IPS-18c (cell line): ENCODE results near the gene CASK.
"Not testable (repeated sequence)": the region's sequence is repeated elsewhere in the genome, so short reads cannot be mapped to it uniquely, and the experiment has no call there.

Source experiments
- H3K4me3 ChIP-seq: 2 replicates; pipeline ENCODE4 v1.7.0; 2013; ENCODE audit warnings: low read depth, mild to moderate bottlenecking, low read length, moderate library complexity; ENCODE audit not compliant: insufficient read depth
- H3K9me3 ChIP-seq: one replicate; pipeline ENCODE4 v1.6.1; 2013; ENCODE audit warnings: mild to moderate bottlenecking, low read length, moderate library complexity; ENCODE audit not compliant: control insufficient read depth, insufficient read depth

The CASK gene

DNA sequence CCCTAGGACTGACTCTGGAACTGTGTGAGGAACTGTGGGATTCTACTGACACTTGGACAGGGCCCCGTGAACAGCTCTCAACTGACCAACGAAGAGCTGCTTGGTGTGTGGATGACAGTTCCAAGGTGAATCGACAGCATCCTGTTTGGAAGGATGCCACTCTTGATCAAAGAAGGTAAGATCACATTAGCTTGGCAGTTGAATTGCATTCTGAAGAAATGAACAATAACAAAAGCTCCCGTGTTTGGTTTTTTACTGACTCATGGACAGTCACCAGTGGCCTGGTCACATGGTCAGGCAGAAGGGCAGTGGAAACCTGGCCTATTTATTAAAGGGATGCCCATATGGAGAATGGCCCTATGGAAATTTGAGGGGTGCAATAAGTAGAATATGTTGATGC is 267.7 kb downstream of the CASK start:
- peaks cover 8% of the 10 kb centered on the region for H3K9me3 ChIP-seq
- no peak overlapping the region for H3K4me3 ChIP-seq

DNA sequence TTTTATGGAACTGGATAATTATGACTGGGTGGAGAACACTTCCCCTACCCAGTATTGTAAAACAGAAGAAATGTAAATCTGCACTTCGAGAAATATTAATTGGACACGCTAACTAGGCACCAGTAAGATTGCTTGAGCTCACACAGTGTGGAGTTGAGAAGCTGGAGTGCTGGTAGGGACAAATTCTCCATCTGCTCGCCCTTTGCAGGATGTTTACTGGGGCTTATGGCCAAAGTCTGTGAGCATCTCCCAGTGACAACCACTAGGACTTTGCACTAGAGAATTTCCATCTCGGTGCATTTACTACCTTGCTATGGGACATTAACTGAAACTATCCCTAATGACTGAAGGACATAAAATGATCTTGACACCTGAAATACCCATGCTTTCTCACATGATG is 268.3 kb downstream of the CASK start:
- H3K4me3 ChIP-seq, result no peak overlapping the region
- H3K9me3 ChIP-seq, result peaks cover 8% of the 10 kb centered on the region

DNA sequence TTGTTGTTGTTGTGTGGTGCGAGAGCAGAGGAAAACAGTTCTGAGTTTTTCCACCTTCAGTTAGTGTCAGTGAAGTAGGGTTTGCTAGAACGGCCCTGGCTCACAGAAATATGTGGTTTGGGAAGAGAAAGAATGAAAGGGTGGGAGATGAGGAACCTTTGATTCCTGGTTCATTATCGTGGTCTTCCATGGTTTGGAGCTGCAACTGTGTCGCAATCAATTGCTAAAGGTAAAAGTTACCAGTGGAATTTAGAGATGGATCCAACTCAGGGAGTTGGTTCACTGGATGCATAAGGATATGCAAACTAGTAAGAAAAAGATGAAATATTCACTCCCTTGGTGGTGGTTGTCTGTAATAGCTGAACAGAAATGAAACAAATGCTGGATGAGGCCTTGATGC is 270.2 kb downstream of the CASK start:
- peaks cover 4% of the 10 kb centered on the region for H3K9me3 ChIP-seq

DNA sequence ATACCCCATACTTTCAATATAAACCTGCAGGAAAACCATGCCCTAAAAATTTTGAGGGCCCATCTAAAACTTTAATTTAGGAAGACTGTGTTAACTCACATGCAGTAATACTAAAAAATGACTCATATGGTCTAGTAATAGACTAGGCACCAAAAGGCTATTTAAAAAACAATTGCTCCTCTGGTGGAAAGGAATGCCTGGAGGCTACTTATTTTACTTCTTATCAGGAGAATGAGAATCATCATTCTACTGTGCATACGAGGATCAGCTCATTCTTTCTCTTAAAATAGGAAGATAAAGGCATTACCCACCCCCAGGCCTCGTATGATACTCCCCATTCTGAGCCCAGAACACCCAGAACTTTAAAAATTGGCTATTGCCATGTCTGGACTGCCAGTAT is 277.2 kb downstream of the CASK start:
- H3K9me3 ChIP-seq, H3K4me3 ChIP-seq: not testable (repeated sequence)

More for the DNA sequence above, 270.2 kb downstream of the CASK start:
- H3K4me3 ChIP-seq, result no peak overlapping the region

DNA sequence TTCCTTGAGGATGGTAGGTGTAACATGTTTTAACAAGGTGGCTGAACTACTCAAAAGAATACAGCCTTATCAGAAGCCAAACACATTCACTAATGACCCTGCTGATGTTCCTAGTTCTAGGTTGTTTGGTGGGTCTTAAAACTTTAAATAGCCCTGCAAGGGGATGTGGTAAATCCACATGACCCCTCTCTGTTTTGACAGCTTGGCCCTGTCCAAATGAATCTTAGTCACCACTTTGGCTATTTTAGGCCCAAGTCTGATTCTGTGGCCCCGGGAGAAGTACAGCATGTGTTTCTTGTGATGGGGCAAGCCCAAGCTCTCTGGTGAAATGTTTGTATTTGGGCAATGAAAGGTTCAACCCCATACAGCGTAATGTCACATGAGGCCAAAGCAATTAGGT is 289.1 kb downstream of the CASK start:
- Histone ChIP-seq H3K9me3 (peaks cover 2% of the 10 kb centered on the region), H3K4me3 (no peak overlapping the region)

DNA sequence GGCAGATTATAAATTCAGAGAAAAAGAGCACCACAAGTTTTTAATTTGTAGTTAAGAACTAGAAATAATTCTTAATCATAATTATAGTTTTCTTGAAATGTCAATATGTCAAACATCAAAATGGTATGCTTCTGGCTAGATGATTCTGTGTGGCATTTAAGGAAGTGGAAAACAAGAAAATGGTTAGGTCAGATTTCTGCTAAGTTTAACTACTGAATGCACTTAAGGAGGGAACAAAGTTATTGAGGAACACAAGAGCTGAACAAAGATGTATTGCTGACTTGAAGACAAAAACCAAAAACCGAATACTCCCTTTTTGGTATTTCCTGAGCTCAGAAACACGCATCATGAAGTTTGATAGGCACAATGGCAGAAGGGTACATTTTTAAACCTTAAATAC is 293.3 kb downstream of the CASK start:
- H3K9me3 ChIP-seq, result no peaks in the 10 kb centered on the region
- no peak overlapping the region for H3K4me3 ChIP-seq

DNA sequence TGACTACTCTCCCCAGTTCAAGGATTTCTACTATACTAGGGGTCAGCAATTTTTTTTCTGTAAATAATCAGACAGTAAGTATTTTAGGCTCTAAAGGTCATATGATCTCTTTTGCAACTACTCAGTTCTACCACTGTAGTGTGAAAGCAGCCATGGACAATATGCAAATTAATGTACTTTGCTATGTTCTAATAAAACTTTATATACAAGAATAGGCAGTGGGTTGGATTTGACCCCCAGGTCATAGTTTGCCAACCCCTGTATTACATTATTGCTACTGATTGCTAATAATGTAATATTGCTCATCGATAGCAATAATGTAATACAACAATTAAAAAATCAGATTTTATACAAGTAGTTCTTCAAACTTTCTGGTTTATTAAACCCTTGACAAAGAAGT is 293.8 kb downstream of the CASK start:
- H3K4me3 ChIP-seq, result no peak overlapping the region

DNA sequence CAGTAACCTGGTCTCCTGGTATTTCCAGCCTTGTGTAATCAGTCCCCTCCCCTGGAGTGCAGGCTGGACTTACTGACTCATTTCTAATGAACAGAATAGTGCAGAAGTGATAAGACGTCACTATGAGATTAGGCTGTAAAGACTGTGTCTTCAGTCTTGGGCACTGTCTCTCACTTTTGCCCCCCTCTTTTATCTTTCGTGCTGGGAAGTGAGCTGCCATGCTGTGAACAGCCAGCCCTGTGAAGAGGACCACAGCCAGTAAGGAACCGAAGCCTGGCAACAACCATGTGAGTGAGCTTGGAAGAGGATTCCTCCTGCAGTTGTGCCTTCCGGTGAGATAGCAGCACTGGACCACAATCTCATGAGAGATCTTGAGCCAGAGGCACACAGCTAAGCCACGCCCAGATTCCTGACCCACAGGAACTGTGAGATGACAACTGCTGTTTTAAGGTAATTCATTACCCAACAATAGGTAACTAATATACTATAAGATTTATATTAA is 302.1 kb downstream of the CASK start:
- Histone ChIP-seq H3K9me3 (no peaks in the 10 kb centered on the region), H3K4me3 (no peak overlapping the region)

More for the DNA sequence above, 293.8 kb downstream of the CASK start:
- no peaks in the 10 kb centered on the region for H3K9me3 ChIP-seq

DNA sequence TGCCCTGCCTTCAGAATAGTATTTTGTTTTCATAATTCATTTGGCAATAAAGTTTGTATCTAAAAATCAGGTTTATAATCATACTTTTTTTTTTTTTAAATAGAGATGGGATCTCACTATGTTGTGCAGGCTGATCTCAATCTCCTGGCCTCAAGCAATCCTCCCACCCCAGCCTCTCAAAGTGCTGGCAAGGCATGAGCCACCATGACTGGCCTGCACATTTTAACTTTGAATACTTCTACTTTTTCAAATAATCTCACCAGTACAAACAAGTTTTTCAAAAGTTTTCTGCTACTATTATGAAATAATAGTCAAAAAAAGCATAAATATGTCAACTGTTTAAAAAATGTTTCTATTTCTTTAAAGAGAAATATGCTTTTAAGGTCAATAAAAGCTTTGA is 304.1 kb downstream of the CASK start:
- Histone ChIP-seq H3K4me3 (no peak overlapping the region), H3K9me3 (no peaks in the 10 kb centered on the region)

DNA sequence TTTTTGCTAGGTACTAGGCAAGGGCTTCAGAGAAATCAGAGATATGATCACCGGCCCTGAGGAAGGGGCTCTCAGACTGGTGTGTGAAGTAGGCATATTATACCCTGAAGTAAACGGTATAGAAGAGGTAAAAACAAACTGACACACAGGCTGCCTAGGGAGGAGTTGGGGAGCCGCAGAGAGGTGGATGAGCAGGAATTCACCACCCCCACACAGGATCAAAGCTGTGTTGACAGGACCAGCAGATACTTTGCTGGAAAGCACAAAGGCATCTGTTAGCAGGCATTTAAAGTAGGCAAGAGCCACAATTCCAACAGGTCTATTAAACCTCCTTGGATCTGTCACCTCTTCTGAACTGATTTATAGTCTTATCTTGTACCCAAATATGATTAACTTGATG is 306.4 kb downstream of the CASK start:
- no peak overlapping the region for H3K4me3 ChIP-seq

DNA sequence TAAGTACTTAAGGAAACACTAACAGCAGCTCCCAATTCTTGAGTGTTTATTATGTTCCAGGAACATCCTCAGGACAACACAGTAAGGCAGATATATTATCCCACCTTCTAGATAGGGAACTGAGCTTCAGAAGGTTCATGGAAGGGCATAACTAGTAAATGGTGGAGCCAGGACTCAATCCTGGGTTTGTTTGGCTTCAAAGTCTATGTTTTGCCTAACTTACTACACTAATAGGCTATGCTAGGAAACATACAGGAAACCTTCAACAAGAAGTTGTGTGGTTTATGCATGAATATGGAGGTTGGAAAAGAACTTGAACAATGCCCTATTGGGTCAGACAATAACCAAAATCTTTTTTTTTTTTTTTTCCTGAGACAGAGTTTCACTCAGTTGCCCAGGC is 307.1 kb downstream of the CASK start:
- H3K4me3 ChIP-seq, result no peak overlapping the region
- no peaks in the 10 kb centered on the region for H3K9me3 ChIP-seq

More for the DNA sequence above, 306.4 kb downstream of the CASK start:
- no peaks in the 10 kb centered on the region for H3K9me3 ChIP-seq

DNA sequence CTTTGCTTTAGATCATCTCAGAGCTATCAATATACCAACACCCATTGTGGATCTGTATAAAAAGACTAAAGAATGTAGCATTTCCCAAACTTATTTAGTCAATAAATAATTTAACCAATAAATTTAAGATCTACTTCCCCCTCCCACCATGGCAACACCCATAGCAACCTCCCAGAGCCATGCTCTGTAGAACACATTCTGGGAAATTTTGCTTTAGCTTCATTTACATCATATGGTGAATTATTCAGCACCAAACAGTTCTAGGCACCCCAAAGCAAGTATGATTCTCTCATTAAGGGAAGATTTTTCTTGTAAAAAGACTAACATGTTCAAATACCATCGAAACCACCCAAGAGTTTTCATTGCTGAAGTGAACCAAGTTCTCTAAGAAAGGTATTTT is 315.1 kb downstream of the CASK start:
- H3K4me3 ChIP-seq, result no peak overlapping the region
- H3K9me3 ChIP-seq, result peaks cover 6% of the 10 kb centered on the region

DNA sequence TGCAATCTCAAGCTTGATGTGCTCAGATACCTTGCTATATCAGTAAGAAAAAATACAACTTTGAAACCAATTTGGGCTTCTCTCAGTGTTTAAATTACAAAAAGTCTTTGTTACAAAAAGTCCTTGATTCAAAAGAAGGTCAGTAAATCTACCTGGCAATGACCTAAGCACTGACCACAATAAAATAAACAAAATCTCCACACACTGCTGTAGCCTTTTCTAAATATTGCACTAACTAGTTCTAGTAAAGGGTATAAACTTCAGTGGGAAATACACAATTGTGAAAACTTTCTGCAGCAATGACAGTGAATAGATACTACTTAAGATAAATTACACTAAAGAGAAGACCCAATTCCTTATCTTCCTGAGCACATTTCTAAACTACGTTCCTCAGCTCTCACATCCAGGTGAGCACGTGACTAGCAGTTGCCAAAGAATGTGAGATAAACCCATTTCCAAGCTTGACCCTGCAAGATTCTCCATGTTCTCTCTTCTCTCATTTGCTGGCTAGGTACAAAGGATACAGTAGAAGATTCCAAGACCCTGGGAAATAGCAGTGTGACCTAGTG is 316.0 kb downstream of the CASK start:
- H3K4me3 ChIP-seq, result no peak overlapping the region
- peaks cover 6% of the 10 kb centered on the region for H3K9me3 ChIP-seq

DNA sequence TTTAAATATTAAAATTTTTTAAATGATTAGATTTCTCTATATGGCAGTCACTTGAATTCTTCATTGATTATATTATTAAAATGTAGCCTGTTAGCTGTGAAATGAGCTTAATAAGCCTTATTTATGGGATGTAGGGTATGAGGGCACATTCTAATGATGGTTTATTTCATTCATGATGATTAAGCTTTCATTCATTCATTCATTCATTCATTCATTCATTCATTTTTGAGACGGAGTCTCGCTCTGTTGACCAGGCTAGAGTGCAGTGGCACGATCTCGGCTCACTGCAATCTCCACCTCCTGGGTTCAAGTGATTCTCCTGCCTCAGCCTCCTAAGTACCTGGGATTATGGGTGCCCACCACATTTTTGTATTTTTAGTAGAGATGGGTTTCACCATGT is 317.3 kb downstream of the CASK start:
- H3K4me3 ChIP-seq, H3K9me3 ChIP-seq: not testable (repeated sequence)

DNA sequence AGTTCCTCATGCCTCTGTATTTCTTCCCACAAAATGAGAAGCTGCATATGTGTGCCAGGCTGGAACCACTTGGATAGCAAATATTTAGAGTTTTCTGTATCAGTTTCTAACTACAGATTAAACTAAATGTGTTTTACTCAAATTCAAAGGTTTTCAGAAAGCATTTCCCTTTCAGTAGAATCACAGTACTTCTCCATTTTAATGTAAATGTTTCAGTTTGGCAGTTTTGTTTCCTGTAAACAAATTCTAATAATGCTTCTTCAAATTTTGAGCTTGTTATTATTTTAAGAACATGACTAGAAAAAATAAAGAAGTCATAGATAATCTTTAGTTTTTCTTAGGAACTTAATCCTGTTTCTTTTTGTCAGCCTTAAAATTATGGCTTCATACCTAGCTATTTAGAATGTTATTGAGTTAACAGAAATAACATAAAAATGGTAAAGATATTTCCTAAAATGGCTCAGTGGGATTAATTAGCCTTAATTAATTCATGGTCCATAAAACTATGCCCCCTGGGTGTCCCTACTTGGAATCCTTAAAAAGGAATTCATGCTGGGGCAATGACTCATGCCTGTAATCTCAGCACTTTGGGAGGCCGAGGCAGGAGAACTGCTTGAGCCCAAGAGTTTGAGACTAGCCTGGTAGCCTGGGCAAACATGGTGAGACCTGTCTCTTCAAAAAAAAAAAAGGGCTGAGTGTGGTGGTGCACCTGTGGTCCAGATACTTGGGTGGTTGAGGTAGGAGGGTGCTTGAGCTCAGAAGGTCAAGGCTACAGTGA is 318.4 kb downstream of the CASK start:
- H3K4me3 ChIP-seq, result no peak overlapping the region

DNA sequence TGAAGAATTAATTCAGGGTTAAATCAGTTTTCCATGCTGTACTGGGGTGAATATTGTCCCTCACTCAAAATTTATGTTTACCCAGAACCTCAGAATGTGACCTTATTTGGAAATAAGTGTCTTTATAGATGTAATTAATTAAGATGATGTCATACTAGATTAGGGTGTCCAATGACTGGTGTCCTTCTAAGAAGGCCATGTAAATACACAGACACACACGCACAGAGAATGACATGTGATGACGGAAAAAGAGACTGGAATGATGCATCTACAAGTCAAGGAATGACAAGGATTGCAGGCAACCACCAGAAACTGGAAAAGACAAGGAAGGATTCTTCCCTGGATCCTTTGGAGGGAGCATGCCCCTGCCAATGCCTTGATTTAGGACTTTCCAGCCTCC is 319.2 kb downstream of the CASK start:
- Histone ChIP-seq H3K4me3 (no peak overlapping the region), H3K9me3 (peaks cover 3% of the 10 kb centered on the region)

More for the DNA sequence above, 318.4 kb downstream of the CASK start:
- peaks cover 3% of the 10 kb centered on the region for H3K9me3 ChIP-seq

DNA sequence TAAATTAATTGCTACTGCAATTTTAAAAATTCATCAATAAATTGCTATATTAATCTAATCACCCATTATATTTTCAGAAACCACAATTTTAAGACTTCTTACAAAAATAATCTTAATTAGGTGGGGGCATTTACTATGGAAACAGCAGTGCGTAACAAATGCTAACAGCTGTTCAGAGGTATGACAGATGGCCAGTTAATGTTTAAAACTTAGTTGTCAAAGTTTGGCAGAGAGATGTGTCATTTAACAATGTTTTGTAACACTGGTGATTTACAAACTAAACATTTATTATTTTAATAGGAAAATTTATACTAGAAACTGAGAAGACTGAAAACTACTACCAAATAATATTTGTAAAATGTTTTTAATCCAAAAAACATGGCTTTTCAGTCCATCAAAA is 319.8 kb downstream of the CASK start:
- peaks cover 3% of the 10 kb centered on the region for H3K9me3 ChIP-seq
- no peak overlapping the region for H3K4me3 ChIP-seq

DNA sequence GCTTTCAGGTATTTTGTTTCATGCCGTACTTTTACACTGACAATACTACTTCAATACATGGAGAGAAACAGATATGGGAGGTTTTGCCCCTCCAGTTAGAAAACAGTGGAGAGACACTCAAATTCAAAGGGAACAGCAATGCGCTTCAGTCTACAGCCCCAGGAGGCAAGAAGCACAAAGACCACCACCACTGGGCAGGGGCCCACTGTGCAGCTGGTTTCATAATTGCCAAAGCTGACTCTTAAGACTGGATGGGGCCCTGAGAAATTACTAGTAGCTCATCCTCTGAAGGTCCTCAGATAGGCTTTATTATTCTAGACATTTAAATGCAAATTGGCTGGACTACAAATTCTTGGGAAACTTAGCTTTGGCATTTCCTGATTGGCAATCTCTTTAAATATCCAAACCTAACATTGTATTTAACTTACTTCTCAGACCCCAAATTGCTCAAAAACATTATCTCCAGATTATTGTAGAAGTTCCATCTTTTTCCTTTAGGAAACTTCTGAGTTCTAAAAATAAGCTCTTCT is 320.5 kb downstream of the CASK start:
- no peak overlapping the region for H3K4me3 ChIP-seq
- H3K9me3 ChIP-seq, result peaks cover 3% of the 10 kb centered on the region
